GM20431 (cell line): Measurements from ENCODE around the gene PRKCA.
"Not testable (repeated sequence)": the region's sequence is repeated elsewhere in the genome, so short reads cannot be mapped to it uniquely, and the experiment has no call there.

Experiments used
- in situ Hi-C: fragments of 300-500 bp; cut with MseI, MboI; formaldehyde crosslinking; loops from one replicate; pipeline ENCODE4 v1.15.0; 2020; ENCODE audit warnings: low sequenced_read_pairs; ENCODE audit not compliant: unreplicated experiment

PRKCA gene

GRCh38 chr17:66619206-66619605 is 316.8 kb downstream of the PRKCA start:
- in situ Hi-C loops = no loop called here

- in situ Hi-C loops = no loop called here
Observed at GRCh38 chr17:66620528-66620927, 318.1 kb downstream of the PRKCA start.

- in situ Hi-C loops = not testable (repeated sequence)
Observed at GRCh38 chr17:66624630-66625029, 322.2 kb downstream of the PRKCA start.

- in situ Hi-C loops = no loop called here
Observed at GRCh38 chr17:66625311-66625767, 322.9 kb downstream of the PRKCA start.

GRCh38 chr17:66627985-66628384 is 325.6 kb downstream of the PRKCA start:
- in situ Hi-C loops = no loop called here

- in situ Hi-C loops = no loop called here
Observed at GRCh38 chr17:66629762-66630161, 327.3 kb downstream of the PRKCA start.

GRCh38 chr17:66630379-66630778 is 328.0 kb downstream of the PRKCA start:
- in situ Hi-C loops = no loop called here

- in situ Hi-C loops = no loop called here
Observed at GRCh38 chr17:66630828-66631472, 328.5 kb downstream of the PRKCA start.

GRCh38 chr17:66632731-66633130 is 330.3 kb downstream of the PRKCA start:
- in situ Hi-C loops = no loop called here

GRCh38 chr17:66633317-66633965 is 331.0 kb downstream of the PRKCA start:
- in situ Hi-C loops = no loop called here

- in situ Hi-C loops = no loop called here
Observed at GRCh38 chr17:66634193-66634592, 331.8 kb downstream of the PRKCA start.

- in situ Hi-C loops = no loop called here
Observed at GRCh38 chr17:66635386-66636045, 333.1 kb downstream of the PRKCA start.

GRCh38 chr17:66636111-66636510 is 333.7 kb downstream of the PRKCA start:
- in situ Hi-C loops = no loop called here

GRCh38 chr17:66637491-66637890 is 335.1 kb downstream of the PRKCA start:
- in situ Hi-C loops = no loop called here

GRCh38 chr17:66638707-66639479 is 336.5 kb downstream of the PRKCA start:
- in situ Hi-C loops = no loop called here

- in situ Hi-C loops = no loop called here
Observed at GRCh38 chr17:66643815-66644710, 341.6 kb downstream of the PRKCA start.

GRCh38 chr17:66645259-66645658 is 342.8 kb downstream of the PRKCA start:
- in situ Hi-C loops = no loop called here

GRCh38 chr17:66647391-66647983 is 345.1 kb downstream of the PRKCA start:
- in situ Hi-C loops = no loop called here

- in situ Hi-C loops = no loop called here
Observed at GRCh38 chr17:66649818-66650543, 347.6 kb downstream of the PRKCA start.
